H1 (cell line): ENCODE measurements around the gene CD1B. TPM values are rescaled to one million over a fixed set of nuclear protein-coding genes. Genes with fewer than 3 reads are reported as not detected.

ENCODE experiments used
- HDAC2 ChIP-seq, 2 experiments: fragments of 300-600 bp in 1 of 2; sonication (generic) in 1 of 2; IDR thresholded peaks; 2 replicates each; pipeline ENCODE4 v1.6.1; 2011 to 2012; ENCODE audit warnings: low read depth in 2 of 2, low read length in 2 of 2, mild to moderate bottlenecking in 2 of 2, moderate library complexity in 2 of 2, borderline replicate concordance in 1 of 2, inconsistent platforms in 1 of 2
- KDM4A ChIP-seq: IDR thresholded peaks from one replicate; pipeline ENCODE4 v1.7.1; 2012; ENCODE audit warnings: low read depth, mild to moderate bottlenecking, moderate library complexity, low read length, inconsistent platforms; ENCODE audit not compliant: severe bottlenecking
- KDM5A ChIP-seq: fragments of 200-600 bp; IDR thresholded peaks from 2 replicates; pipeline ENCODE4 v1.7.1; 2012; ENCODE audit warnings: mild to moderate bottlenecking, low read length, inconsistent platforms, mixed read lengths
- ZNF274 ChIP-seq: IDR thresholded peaks from 2 replicates; pipeline ENCODE4 v1.7.0; 2012; ENCODE audit warnings: low read length, borderline replicate concordance; ENCODE audit errors: extremely low read depth
- polyA plus RNA-seq, 7 experiments: library from polyadenylated mRNA; depleted of rRNA in 3 of 7; stranded (reverse) in 5 of 7; unstranded in 2 of 7; fragments of >200 nt in 5 of 7; fragments of 200-250 nt in 2 of 7; gene quantifications; 1 replicate in 5 of 7; 2 replicates in 1 of 7; 4 replicates in 1 of 7; pipeline versions ENCODE4 v1.2.1 to v1.2.3, GENCODE V29; 2011 to 2013; ENCODE audit warnings: missing spikeins in 2 of 7, mixed read lengths in 2 of 7
- total RNA-seq: library from RNA; stranded (reverse); fragmentation: NEBNext Ultra II Directional; extraction: Animal tissue kit (Norgen Biotek cat#: 25700); gene quantifications from 2 replicates; pipeline ENCODE4 v1.2.1, GENCODE V29; 2021
- TF ChIP-seq, protein P1 (sequence below): fragments of 300-600 bp; sonication (generic); IDR thresholded peaks from 2 replicates; pipeline ENCODE4 v1.7.1; 2012; ENCODE audit warnings: low read length, moderate library complexity, mild to moderate bottlenecking, inconsistent platforms; ENCODE audit not compliant: insufficient replicate concordance

Gene CD1B
- total and polyA plus RNA-seq, 2 of the 8 experiments (the other 6 are each of a cell fraction or from before 2014, with no cell fraction given), result not detected

DNA sequence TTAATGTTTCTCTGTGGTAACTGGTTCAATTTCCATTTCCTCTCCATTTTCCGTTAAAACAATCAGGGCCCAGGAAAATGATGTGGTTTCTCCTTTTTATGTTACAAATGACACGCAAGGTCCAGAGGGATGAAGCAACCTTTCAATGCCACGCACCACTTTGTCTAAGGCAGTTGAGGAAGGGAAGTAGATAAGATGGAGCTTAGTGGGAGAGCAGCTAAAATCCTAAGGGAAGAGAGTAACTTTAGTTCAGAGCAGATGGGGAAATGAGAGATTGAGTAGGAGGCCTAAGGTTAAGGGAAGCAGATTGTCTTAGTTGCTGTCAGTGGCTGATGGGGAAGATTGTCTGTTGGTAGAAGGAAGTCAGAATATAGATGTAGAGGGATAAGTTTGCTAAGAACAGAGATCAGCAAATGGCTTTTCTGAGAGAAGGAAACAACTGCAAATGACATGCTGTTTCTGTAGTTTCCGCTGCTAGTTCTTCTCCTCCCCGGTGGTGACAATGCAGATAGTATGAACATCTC, 40.9 kb downstream of the CD1B start (continued):
- TF ChIP-seq KDM4A (no peak), HDAC2 (IDR thresholded peaks at IDR 0.05; ENCODE audit: borderline replicate concordance in 1 of 2, low read depth in 2 of 2, low read length in 2 of 2) (no peak), KDM5A (no peak), ZNF274 (no peak)
- TF ChIP-seq, protein P1, sequence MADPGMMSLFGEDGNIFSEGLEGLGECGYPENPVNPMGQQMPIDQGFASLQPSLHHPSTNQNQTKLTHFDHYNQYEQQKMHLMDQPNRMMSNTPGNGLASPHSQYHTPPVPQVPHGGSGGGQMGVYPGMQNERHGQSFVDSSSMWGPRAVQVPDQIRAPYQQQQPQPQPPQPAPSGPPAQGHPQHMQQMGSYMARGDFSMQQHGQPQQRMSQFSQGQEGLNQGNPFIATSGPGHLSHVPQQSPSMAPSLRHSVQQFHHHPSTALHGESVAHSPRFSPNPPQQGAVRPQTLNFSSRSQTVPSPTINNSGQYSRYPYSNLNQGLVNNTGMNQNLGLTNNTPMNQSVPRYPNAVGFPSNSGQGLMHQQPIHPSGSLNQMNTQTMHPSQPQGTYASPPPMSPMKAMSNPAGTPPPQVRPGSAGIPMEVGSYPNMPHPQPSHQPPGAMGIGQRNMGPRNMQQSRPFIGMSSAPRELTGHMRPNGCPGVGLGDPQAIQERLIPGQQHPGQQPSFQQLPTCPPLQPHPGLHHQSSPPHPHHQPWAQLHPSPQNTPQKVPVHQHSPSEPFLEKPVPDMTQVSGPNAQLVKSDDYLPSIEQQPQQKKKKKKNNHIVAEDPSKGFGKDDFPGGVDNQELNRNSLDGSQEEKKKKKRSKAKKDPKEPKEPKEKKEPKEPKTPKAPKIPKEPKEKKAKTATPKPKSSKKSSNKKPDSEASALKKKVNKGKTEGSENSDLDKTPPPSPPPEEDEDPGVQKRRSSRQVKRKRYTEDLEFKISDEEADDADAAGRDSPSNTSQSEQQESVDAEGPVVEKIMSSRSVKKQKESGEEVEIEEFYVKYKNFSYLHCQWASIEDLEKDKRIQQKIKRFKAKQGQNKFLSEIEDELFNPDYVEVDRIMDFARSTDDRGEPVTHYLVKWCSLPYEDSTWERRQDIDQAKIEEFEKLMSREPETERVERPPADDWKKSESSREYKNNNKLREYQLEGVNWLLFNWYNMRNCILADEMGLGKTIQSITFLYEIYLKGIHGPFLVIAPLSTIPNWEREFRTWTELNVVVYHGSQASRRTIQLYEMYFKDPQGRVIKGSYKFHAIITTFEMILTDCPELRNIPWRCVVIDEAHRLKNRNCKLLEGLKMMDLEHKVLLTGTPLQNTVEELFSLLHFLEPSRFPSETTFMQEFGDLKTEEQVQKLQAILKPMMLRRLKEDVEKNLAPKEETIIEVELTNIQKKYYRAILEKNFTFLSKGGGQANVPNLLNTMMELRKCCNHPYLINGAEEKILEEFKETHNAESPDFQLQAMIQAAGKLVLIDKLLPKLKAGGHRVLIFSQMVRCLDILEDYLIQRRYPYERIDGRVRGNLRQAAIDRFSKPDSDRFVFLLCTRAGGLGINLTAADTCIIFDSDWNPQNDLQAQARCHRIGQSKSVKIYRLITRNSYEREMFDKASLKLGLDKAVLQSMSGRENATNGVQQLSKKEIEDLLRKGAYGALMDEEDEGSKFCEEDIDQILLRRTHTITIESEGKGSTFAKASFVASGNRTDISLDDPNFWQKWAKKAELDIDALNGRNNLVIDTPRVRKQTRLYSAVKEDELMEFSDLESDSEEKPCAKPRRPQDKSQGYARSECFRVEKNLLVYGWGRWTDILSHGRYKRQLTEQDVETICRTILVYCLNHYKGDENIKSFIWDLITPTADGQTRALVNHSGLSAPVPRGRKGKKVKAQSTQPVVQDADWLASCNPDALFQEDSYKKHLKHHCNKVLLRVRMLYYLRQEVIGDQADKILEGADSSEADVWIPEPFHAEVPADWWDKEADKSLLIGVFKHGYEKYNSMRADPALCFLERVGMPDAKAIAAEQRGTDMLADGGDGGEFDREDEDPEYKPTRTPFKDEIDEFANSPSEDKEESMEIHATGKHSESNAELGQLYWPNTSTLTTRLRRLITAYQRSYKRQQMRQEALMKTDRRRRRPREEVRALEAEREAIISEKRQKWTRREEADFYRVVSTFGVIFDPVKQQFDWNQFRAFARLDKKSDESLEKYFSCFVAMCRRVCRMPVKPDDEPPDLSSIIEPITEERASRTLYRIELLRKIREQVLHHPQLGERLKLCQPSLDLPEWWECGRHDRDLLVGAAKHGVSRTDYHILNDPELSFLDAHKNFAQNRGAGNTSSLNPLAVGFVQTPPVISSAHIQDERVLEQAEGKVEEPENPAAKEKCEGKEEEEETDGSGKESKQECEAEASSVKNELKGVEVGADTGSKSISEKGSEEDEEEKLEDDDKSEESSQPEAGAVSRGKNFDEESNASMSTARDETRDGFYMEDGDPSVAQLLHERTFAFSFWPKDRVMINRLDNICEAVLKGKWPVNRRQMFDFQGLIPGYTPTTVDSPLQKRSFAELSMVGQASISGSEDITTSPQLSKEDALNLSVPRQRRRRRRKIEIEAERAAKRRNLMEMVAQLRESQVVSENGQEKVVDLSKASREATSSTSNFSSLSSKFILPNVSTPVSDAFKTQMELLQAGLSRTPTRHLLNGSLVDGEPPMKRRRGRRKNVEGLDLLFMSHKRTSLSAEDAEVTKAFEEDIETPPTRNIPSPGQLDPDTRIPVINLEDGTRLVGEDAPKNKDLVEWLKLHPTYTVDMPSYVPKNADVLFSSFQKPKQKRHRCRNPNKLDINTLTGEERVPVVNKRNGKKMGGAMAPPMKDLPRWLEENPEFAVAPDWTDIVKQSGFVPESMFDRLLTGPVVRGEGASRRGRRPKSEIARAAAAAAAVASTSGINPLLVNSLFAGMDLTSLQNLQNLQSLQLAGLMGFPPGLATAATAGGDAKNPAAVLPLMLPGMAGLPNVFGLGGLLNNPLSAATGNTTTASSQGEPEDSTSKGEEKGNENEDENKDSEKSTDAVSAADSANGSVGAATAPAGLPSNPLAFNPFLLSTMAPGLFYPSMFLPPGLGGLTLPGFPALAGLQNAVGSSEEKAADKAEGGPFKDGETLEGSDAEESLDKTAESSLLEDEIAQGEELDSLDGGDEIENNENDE, result no peak
